NCI-H345 treated with DMSO at 0.1 percent for 48 hours (cell line): ENCODE results near the gene ENTPD1.
"Not testable (repeated sequence)": the region's sequence is repeated elsewhere in the genome, so short reads cannot be mapped to it uniquely, and the experiment has no call there.

Source experiments
- DNase-seq: peaks from one replicate; lab custom pipeline; 2025; ENCODE audit not compliant: unreplicated experiment; lab: John Stamatoyannopoulos, UW

ENTPD1 gene

DNA sequence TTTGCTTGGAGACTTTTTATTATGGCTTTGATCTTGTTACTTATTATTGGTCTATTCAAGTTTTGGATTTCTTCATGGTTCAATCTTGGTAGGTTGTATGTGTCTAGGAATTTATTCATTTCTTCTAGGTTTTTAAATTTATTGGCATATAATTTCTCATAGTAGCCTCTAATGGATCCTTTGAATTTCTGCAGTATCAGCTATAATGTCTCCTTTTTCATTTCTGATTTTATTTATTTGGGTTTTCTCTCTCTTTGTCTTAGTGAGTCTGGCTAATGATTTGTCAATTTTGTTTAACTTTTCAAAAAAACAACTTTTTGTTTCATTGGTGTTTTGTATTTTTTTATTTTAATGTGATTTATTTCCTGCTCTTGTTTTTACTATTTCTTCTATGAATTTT, 160.1 kb downstream of the ENTPD1 start:
- DNase-seq, result not testable (repeated sequence)
